ENCODE results near the gene KISS1R.

KISS1R gene

DNA sequence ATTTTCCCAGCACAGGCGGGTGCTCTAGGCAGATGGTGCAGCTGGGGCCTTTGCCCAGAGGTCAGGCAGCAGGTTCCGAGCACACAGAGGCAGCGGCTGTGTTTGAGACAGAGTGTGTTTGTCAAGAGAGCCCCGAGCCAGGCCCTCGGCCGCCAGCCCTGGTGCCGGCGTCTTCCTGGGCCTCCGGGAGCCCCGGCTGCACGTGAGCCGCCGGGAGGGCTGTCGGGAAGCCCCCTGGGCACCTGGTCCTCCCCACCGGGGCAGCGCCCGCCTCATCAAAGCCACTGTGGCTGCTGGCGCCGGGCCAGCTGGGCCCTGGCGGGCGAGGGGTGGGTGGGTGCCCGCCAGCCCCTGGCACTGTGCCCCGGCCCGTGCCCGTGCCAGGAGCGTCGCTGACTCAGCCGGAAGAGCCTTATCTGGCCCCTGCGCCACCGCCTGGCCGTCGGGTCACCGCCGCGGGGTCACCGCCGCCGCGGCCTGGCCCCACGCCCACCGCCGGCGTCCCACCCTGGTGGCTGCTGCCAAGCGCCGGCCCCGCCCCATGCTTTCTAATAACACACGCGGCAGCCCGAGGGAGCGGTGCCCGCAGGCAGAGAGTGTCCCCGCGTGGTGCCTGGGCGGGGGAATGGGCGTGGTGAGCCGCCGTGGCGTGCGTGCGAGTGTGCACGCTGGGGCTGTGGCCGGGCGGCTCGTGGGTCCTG, 23.6 kb downstream of the KISS1R start:
- no peak for TF ChIP-seq EZH2phosphoT487 (IDR thresholded peaks at IDR 0.05; ENCODE audit: low read depth)
- TF ChIP-seq, protein P1, sequence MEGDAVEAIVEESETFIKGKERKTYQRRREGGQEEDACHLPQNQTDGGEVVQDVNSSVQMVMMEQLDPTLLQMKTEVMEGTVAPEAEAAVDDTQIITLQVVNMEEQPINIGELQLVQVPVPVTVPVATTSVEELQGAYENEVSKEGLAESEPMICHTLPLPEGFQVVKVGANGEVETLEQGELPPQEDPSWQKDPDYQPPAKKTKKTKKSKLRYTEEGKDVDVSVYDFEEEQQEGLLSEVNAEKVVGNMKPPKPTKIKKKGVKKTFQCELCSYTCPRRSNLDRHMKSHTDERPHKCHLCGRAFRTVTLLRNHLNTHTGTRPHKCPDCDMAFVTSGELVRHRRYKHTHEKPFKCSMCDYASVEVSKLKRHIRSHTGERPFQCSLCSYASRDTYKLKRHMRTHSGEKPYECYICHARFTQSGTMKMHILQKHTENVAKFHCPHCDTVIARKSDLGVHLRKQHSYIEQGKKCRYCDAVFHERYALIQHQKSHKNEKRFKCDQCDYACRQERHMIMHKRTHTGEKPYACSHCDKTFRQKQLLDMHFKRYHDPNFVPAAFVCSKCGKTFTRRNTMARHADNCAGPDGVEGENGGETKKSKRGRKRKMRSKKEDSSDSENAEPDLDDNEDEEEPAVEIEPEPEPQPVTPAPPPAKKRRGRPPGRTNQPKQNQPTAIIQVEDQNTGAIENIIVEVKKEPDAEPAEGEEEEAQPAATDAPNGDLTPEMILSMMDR (IDR thresholded peaks at IDR 0.05; ENCODE audit: low read depth, low read length), result peak; percentile 27; the same call in 1 of the 2 replicates
- H3K4me3 ChIP-seq (ENCODE audit: low read length), result peak overlapping the region; percentile 66
- peaks cover 58% of the 10 kb centered on the region for H3K36me3 ChIP-seq (replicated peaks; ENCODE audit: low read depth, low read length)
- peak overlapping the region; percentile 64 for H3K27ac ChIP-seq (ENCODE audit: low read length)
- H3K4me2 ChIP-seq (ENCODE audit: low read length), result peak overlapping the region; percentile 87
- H3K4me1 ChIP-seq (ENCODE audit: low read length), result peaks cover 43% of the 10 kb centered on the region
- no peaks in the 10 kb centered on the region for H3K27me3 ChIP-seq (ENCODE audit: low read depth, low read length)
- peaks cover 88% of the 10 kb centered on the region for H3K79me2 ChIP-seq (ENCODE audit: low read length)
- peaks cover 50% of the 10 kb centered on the region for H4K20me1 ChIP-seq (ENCODE audit: insufficient read depth, low read length)
- peaks cover 3% of the 10 kb centered on the region; the same call in 1 of the 2 replicates for H3K9me3 ChIP-seq (ENCODE audit: insufficient read depth, low read length)
- H2AFZ ChIP-seq (ENCODE audit: low read depth, low read length), result no peak overlapping the region
- peak overlapping the region; percentile 60 for H3K9ac ChIP-seq (ENCODE audit: low read length)

DNA sequence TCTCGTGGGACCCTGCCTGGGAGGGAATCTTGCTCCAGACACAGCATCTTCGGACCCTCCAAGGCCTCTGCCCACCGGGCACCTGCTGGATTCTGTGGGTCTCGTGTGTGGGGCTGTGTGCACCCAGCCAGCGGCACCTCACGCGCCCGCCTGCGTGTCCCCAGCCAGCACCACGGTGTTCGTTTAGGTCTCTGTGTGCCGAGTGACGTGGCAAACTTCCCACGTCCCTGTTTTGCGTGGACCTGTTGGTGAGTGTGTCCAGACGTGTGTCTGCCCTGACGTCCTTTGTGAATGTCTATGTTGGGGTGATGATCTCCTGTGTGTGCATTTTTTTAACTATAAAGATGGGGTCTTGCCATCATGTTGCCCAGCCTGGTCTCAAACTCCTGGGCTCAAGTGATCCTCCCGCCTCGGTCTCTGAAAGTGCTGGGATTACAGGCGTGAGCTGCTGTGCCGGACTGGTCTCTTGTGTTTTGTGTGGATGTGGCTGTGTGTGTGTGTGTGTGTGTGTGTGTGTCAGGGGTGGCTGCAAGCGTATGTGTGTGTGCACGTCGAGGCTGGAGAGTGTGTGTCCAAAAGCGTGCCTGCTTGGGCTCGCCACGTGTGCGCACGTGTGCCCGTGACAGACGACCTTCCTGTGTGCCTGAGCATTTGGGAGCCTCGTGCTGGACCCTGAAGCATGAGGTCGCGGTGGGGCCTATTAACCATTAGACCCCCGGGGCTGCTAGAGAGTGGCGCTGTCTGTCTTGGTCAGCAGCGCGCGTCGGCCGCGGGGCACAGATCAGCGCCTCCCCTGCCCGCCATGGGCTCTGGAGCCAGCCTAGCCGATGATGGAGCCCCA, 24.4 kb downstream of the KISS1R start:
- peak overlapping the region; percentile 87 for H3K4me2 ChIP-seq (ENCODE audit: low read length)
- H3K9me3 ChIP-seq (ENCODE audit: insufficient read depth, low read length), result peaks cover 3% of the 10 kb centered on the region; the same call in 1 of the 2 replicates
- peak overlapping the region; percentile 66 for H3K4me3 ChIP-seq (ENCODE audit: low read length)
- peaks cover 85% of the 10 kb centered on the region for H3K79me2 ChIP-seq (ENCODE audit: low read length)
- no peaks in the 10 kb centered on the region for H3K27me3 ChIP-seq (ENCODE audit: low read depth, low read length)
- H3K4me1 ChIP-seq (ENCODE audit: low read length), result peaks cover 48% of the 10 kb centered on the region
- peaks cover 53% of the 10 kb centered on the region for H3K36me3 ChIP-seq (replicated peaks; ENCODE audit: low read depth, low read length)
- no peak overlapping the region for H2AFZ ChIP-seq (ENCODE audit: low read depth, low read length)
- H3K9ac ChIP-seq (ENCODE audit: low read length), result peak overlapping the region; percentile 60; the same call in 1 of the 2 replicates
- H3K27ac ChIP-seq (ENCODE audit: low read length), result 0 out of 2 replicates have a peak overlapping the region, but pooled peaks have one; percentile 64
- no peak for TF ChIP-seq EZH2phosphoT487 (IDR thresholded peaks at IDR 0.05; ENCODE audit: low read depth)
- TF ChIP-seq, protein P1 (IDR thresholded peaks at IDR 0.05; ENCODE audit: low read depth, low read length), result no peak
- peaks cover 45% of the 10 kb centered on the region for H4K20me1 ChIP-seq (ENCODE audit: insufficient read depth, low read length)

DNA sequence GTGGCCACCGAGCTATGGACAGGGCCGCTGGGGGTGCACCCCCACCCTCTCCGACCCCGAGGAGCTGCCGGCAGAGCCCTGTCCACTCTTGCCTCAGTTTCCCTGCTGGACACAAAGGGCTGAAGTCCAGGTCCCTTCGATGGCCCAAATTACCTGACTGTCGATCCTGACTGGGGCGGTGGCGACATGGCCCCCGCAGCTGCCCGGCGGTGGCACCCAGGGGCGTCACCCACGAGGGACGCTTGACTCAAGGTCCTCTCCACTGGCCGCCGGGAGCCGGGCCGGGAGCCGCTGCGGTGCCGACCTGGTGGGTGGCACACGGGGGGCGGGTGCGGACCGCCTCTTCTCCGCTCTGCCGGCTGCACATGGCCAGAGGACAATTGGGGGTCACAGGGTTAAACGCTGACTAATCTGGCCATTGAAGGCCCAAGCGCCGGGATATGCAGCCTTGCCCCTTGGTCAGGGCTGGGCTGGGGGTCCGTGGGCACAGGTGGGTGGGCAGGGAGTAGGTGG, 25.1 kb downstream of the KISS1R start:
- Histone ChIP-seq H3K9me3 (ENCODE audit: insufficient read depth, low read length) (peaks cover 2% of the 10 kb centered on the region; the same call in 1 of the 2 replicates), H3K4me2 (ENCODE audit: low read length) (no peak overlapping the region), H3K9ac (ENCODE audit: low read length) (no peak overlapping the region), H2AFZ (ENCODE audit: low read depth, low read length) (no peak overlapping the region), H3K27me3 (ENCODE audit: low read depth, low read length) (no peaks in the 10 kb centered on the region), H3K27ac (ENCODE audit: low read length) (no peak overlapping the region), H3K4me1 (ENCODE audit: low read length) (peaks cover 50% of the 10 kb centered on the region), H3K4me3 (ENCODE audit: low read length) (no peak overlapping the region), H3K36me3 (replicated peaks; ENCODE audit: low read depth, low read length) (peaks cover 47% of the 10 kb centered on the region), H3K79me2 (ENCODE audit: low read length) (peaks cover 78% of the 10 kb centered on the region), H4K20me1 (ENCODE audit: insufficient read depth, low read length) (peaks cover 43% of the 10 kb centered on the region)
- TF ChIP-seq EZH2phosphoT487 (IDR thresholded peaks at IDR 0.05; ENCODE audit: low read depth), result no peak
- TF ChIP-seq, protein P1 (IDR thresholded peaks at IDR 0.05; ENCODE audit: low read depth, low read length), result no peak
